H1 (cell line): ENCODE results near the gene GAPDH. TPM values are rescaled to one million over a fixed set of nuclear protein-coding genes. Genes with fewer than 3 reads are reported as not detected.

ENCODE experiments used
- ASH2L ChIP-seq: fragments of 200-600, 300-600 bp; sonication (generic); IDR thresholded peaks from one replicate; pipeline ENCODE4 v1.7.1; 2017; ENCODE audit warnings: low read length
- BACH1 ChIP-seq: IDR thresholded peaks from 2 replicates; pipeline ENCODE4 v1.6.1; 2012; ENCODE audit warnings: low read length, improper control_type of control experiment
- CHD1 ChIP-seq: IDR thresholded peaks from 2 replicates; pipeline ENCODE4 v1.6.1; 2012; ENCODE audit warnings: low read depth, low read length, improper control_type of control experiment
- EGR1 ChIP-seq: IDR thresholded peaks from 2 replicates; pipeline ENCODE4 v1.6.1; 2011; ENCODE audit warnings: low read depth, low read length, borderline replicate concordance
- HDAC2 ChIP-seq, 2 experiments: fragments of 300-600 bp in 1 of 2; sonication (generic) in 1 of 2; IDR thresholded peaks; 2 replicates each; pipeline ENCODE4 v1.6.1; 2011 to 2012; ENCODE audit warnings: low read depth in 2 of 2, low read length in 2 of 2, mild to moderate bottlenecking in 2 of 2, moderate library complexity in 2 of 2, borderline replicate concordance in 1 of 2, inconsistent platforms in 1 of 2
- JUND ChIP-seq: IDR thresholded peaks from 2 replicates; pipeline ENCODE4 v1.6.1; 2011; ENCODE audit warnings: mild to moderate bottlenecking, improper control_type of control experiment, low read length
- KDM1A ChIP-seq: fragments of 200-600, 300-600 bp; sonication (generic); IDR thresholded peaks from 2 replicates; pipeline ENCODE4 v1.7.1; 2016; ENCODE audit warnings: mild to moderate bottlenecking, low read length, borderline replicate concordance
- POU5F1 ChIP-seq: IDR thresholded peaks from 2 replicates; pipeline ENCODE4 v1.6.1; 2011; ENCODE audit warnings: low read depth, mild to moderate bottlenecking, low read length, moderate library complexity
- SAP30 ChIP-seq: fragments of 300-600 bp; sonication (generic); IDR thresholded peaks from 2 replicates; pipeline ENCODE4 v1.7.1; 2012; ENCODE audit warnings: low read length, moderate library complexity, mild to moderate bottlenecking, inconsistent platforms; ENCODE audit not compliant: insufficient read depth, insufficient replicate concordance
- SP1 ChIP-seq: IDR thresholded peaks from 2 replicates; pipeline ENCODE4 v1.6.1; 2011; ENCODE audit warnings: low read depth, low read length
- TEAD4 ChIP-seq: IDR thresholded peaks from 2 replicates; pipeline ENCODE4 v1.6.1; 2012; ENCODE audit warnings: low read depth, low read length, inconsistent platforms, mixed read lengths
- polyA plus RNA-seq, 7 experiments: library from polyadenylated mRNA; depleted of rRNA in 3 of 7; stranded (reverse) in 5 of 7; unstranded in 2 of 7; fragments of >200 nt in 5 of 7; fragments of 200-250 nt in 2 of 7; gene quantifications; 1 replicate in 5 of 7; 2 replicates in 1 of 7; 4 replicates in 1 of 7; pipeline versions ENCODE4 v1.2.1 to v1.2.3, GENCODE V29; 2011 to 2013; ENCODE audit warnings: missing spikeins in 2 of 7, mixed read lengths in 2 of 7
- total RNA-seq: library from RNA; stranded (reverse); fragmentation: NEBNext Ultra II Directional; extraction: Animal tissue kit (Norgen Biotek cat#: 25700); gene quantifications from 2 replicates; pipeline ENCODE4 v1.2.1, GENCODE V29; 2021

GAPDH gene
- total and polyA plus RNA-seq, 2 of the 8 experiments (the other 6 are each of a cell fraction or from before 2014, with no cell fraction given): 5,175 to 15,878 TPM

- 0 out of 2 replicates have a peak, but pooled peaks have one; percentile 16 for TF ChIP-seq TEAD4
- no peak for TF ChIP-seq POU5F1
- TF ChIP-seq KDM1A: no peak
- peak; percentile 82; the same call in 1 of the 2 replicates for TF ChIP-seq SP1
- peak; percentile 85 for TF ChIP-seq BACH1
- peak; percentile 62; the same call in 1 of the 2 replicates for TF ChIP-seq EGR1
- no peak for TF ChIP-seq JUND
- TF ChIP-seq HDAC2 (IDR thresholded peaks at IDR 0.05; ENCODE audit: borderline replicate concordance in 1 of 2, low read depth in 2 of 2, low read length in 2 of 2): peak; percentile 83 to 96; a peak in 3 of 4 replicates
- no peak for TF ChIP-seq CHD1
- peak; percentile 34 for TF ChIP-seq SAP30
- peak; percentile 88 for TF ChIP-seq ASH2L
- TF ChIP-seq, all 59 proteins: peak for 21
Measured at GRCh38 chr12:6493497-6494257, 40.6 kb upstream of the GAPDH start, which contains the start of gene NCAPD2 (continued).
